WTC11 (cell line): Measurements from ENCODE around the gene TMEM119. TPM values are rescaled to one million over a fixed set of nuclear protein-coding genes. Genes with fewer than 3 reads are reported as not detected.

Source experiments
- ATAC-seq: fragments of 200-7000 bp; cut with Tn5 transposase; 2 replicates; pipeline ENCODE4 v1.10.0; 2021; ENCODE audit warnings: mild to moderate bottlenecking, moderate library complexity
- CTCF ChIA-PET: fragments of 300-600 bp; sonication (Branson Sonifier 250); formaldehyde crosslinking; loops from one replicate; lab custom pipeline; 2021; ENCODE audit warnings: antibody characterized with exemption; lab: Charles Lee
- POLR2A ChIA-PET: fragments of 350-600 bp; sonication (Branson Sonifier 250); formaldehyde crosslinking; loops from one replicate; lab custom pipeline; 2021; ENCODE audit warnings: antibody characterized with exemption; lab: Charles Lee
- DNase-seq: peaks from one replicate; pipeline ENCODE4 v3.0.0; 2021; ENCODE audit warnings: low spot score
- H3K27ac Mint-ChIP-seq: 2 replicates; pipeline ENCODE4 v1.8.0; 2021; ENCODE audit warnings: mixed read lengths
- H3K27me3 Mint-ChIP-seq: 2 replicates; pipeline ENCODE4 v1.8.0; 2021; ENCODE audit warnings: low read depth, mild to moderate bottlenecking, moderate library complexity, mixed read lengths
- H3K36me3 Mint-ChIP-seq: 2 replicates; pipeline ENCODE4 v1.8.0; 2021; ENCODE audit warnings: mixed read lengths
- H3K4me1 Mint-ChIP-seq: 2 replicates; pipeline ENCODE4 v1.8.0; 2022; ENCODE audit warnings: mixed read lengths
- H3K4me3 Mint-ChIP-seq: 2 replicates; pipeline ENCODE4 v1.8.0; 2021; ENCODE audit warnings: mild to moderate bottlenecking, moderate library complexity, mixed read lengths
- H3K9me3 Mint-ChIP-seq: 2 replicates; pipeline ENCODE4 v1.8.0; 2021; ENCODE audit warnings: mixed read lengths
- ATF6 ChIP-seq: sonication (generic); formaldehyde crosslinking; IDR thresholded peaks from 2 replicates; pipeline ENCODE4 v1.8.1; 2023; ENCODE audit warnings: mild to moderate bottlenecking, missing genetic modification reagents
- CDX4 ChIP-seq: fragments of 250-450 bp; sonication (Bioruptor Pico); IDR thresholded peaks from 2 replicates; pipeline ENCODE4 v1.9.0; 2021; ENCODE audit warnings: moderate library complexity, mild to moderate bottlenecking, inconsistent platforms, borderline replicate concordance
- CREM ChIP-seq: sonication (generic); formaldehyde crosslinking; IDR thresholded peaks from 2 replicates; pipeline ENCODE4 v1.8.1; 2022; ENCODE audit warnings: mild to moderate bottlenecking, missing genetic modification reagents, moderate library complexity
- EMX1 ChIP-seq: fragments of 250-450 bp; sonication (Bioruptor Pico); IDR thresholded peaks from 2 replicates; pipeline ENCODE4 v1.8.0; 2021; ENCODE audit warnings: mild to moderate bottlenecking
- FOXJ3 ChIP-seq: sonication (generic); formaldehyde crosslinking; IDR thresholded peaks from 2 replicates; pipeline ENCODE4 v1.9.0; 2021; ENCODE audit warnings: missing genetic modification reagents, mild to moderate bottlenecking, borderline replicate concordance
- FOXP4 ChIP-seq: sonication (generic); formaldehyde crosslinking; IDR thresholded peaks from 2 replicates; pipeline ENCODE4 v1.8.0; 2022; ENCODE audit warnings: mild to moderate bottlenecking, missing genetic modification reagents
- GRHL2 ChIP-seq: fragments of 250-450 bp; sonication (Bioruptor Pico); IDR thresholded peaks from 2 replicates; pipeline ENCODE4 v1.8.0; 2022; ENCODE audit warnings: mild to moderate bottlenecking, moderate library complexity; ENCODE audit not compliant: insufficient replicate concordance, severe bottlenecking
- GTF2I ChIP-seq: fragments of 250-450 bp; sonication (Bioruptor Pico); conservative IDR thresholded peaks from 2 replicates; pipeline ENCODE4 v1.4.0; 2021; ENCODE audit warnings: mild to moderate bottlenecking
- MAX ChIP-seq: sonication (generic); formaldehyde crosslinking; IDR thresholded peaks from 2 replicates; pipeline ENCODE4 v1.8.0; 2022; ENCODE audit warnings: mild to moderate bottlenecking, missing genetic modification reagents
- PRDM15 ChIP-seq: sonication (generic); formaldehyde crosslinking; IDR thresholded peaks from 2 replicates; pipeline ENCODE4 v1.8.0; 2022; ENCODE audit warnings: missing genetic modification reagents
- SOX15 ChIP-seq: fragments of 250-450 bp; sonication (Bioruptor Pico); IDR thresholded peaks from 2 replicates; pipeline ENCODE4 v1.9.0; 2021; ENCODE audit warnings: mild to moderate bottlenecking
- TEAD4 ChIP-seq: sonication (generic); formaldehyde crosslinking; IDR thresholded peaks from 2 replicates; pipeline ENCODE4 v1.8.0; 2022; ENCODE audit warnings: mild to moderate bottlenecking, missing genetic modification reagents
- ZNF219 ChIP-seq: sonication (generic); formaldehyde crosslinking; IDR thresholded peaks from 2 replicates; pipeline ENCODE4 v1.8.0; 2023; ENCODE audit warnings: missing genetic modification reagents, mild to moderate bottlenecking, borderline replicate concordance
- ZNF416 ChIP-seq: fragments of 250-450 bp; sonication (Bioruptor Pico); IDR thresholded peaks from 2 replicates; pipeline ENCODE4 v1.9.0; 2021; ENCODE audit warnings: mild to moderate bottlenecking, inconsistent platforms
- ZNF671 ChIP-seq: fragments of 250-450 bp; sonication (Bioruptor Pico); IDR thresholded peaks from 2 replicates; pipeline ENCODE4 v1.8.0; 2021; ENCODE audit warnings: mild to moderate bottlenecking
- ZSCAN18 ChIP-seq: fragments of 250-450 bp; sonication (Bioruptor Pico); IDR thresholded peaks from 2 replicates; pipeline ENCODE4 v2.1.2; 2022; ENCODE audit warnings: mild to moderate bottlenecking, moderate library complexity
- total RNA-seq: library from RNA; stranded (reverse); gene quantifications from 3 replicates; pipeline ENCODE4 v1.2.3, GENCODE V29; 2021

Gene TMEM119
- total RNA-seq, 1 experiment from 2014 or later, result 0.20 TPM

- ATAC-seq (no peak), DNase-seq (no peak)
- Mint-ChIP-seq H3K27ac (no peak overlapping the region), H3K36me3 (no peaks in the 10 kb centered on the region), H3K4me3 (no peak overlapping the region), H3K9me3 (peaks cover 14% of the 10 kb centered on the region), H3K4me1 (no peaks in the 10 kb centered on the region), H3K27me3 (no peaks in the 10 kb centered on the region)
- ChIA-PET POLR2A (interaction anchor here (0.6 kb wide), 1 partner anchor 691 kb away, joined by 6 read pairs; no protein-coding TSS in a partner anchor), CTCF (interaction anchor here (0.6 kb wide), 1 partner anchor 35 kb away, joined by 3 read pairs; no protein-coding TSS in a partner anchor)
- TF ChIP-seq FOXP4 (no peak), GRHL2 (no peak), GTF2I (no peak), TEAD4 (CRISPR knock-in tag) (no peak), CDX4 (no peak), CREM (no peak)
These were observed 14.7 kb downstream of the TMEM119 start for GRCh38 chr12:108582978-108583770.

GRCh38 chr12:108582509-108582908, 15.4 kb downstream of the TMEM119 start:
- no peaks in the 10 kb centered on the region for H3K4me1 Mint-ChIP-seq
- ChIA-PET POLR2A (no interaction called here), CTCF (interaction anchor here (0.7 kb wide), 1 partner anchor 30 kb away, joined by 4 read pairs; no protein-coding TSS in a partner anchor)
- no peaks in the 10 kb centered on the region for H3K27me3 Mint-ChIP-seq
- TF ChIP-seq ZNF671 (CRISPR knock-in tag) (no peak), FOXP4 (no peak), SOX15 (CRISPR knock-in tag) (no peak), ZSCAN18 (CRISPR knock-in tag) (no peak), ZNF219 (CRISPR knock-in tag) (no peak), FOXJ3 (no peak), MAX (no peak), EMX1 (CRISPR knock-in tag) (no peak)
- DNase-seq (no peak), ATAC-seq (no peak)
- no peak overlapping the region for H3K27ac Mint-ChIP-seq
- H3K36me3 Mint-ChIP-seq, result no peaks in the 10 kb centered on the region
- no peak overlapping the region for H3K4me3 Mint-ChIP-seq
- peaks cover 20% of the 10 kb centered on the region for H3K9me3 Mint-ChIP-seq

- no peak overlapping the region for H3K27ac Mint-ChIP-seq
- TF ChIP-seq PRDM15 (no peak), ATF6 (CRISPR knock-in tag) (no peak), ZNF416 (CRISPR knock-in tag) (no peak)
These were observed 16.3 kb downstream of the TMEM119 start for GRCh38 chr12:108581311-108582227.

More at GRCh38 chr12:108581311-108582227, 16.3 kb downstream of the TMEM119 start:
- DNase-seq (no peak), ATAC-seq (no peak)
- H3K9me3 Mint-ChIP-seq, result peaks cover 23% of the 10 kb centered on the region
- no peaks in the 10 kb centered on the region for H3K36me3 Mint-ChIP-seq
- no peaks in the 10 kb centered on the region for H3K27me3 Mint-ChIP-seq
- no peaks in the 10 kb centered on the region for H3K4me1 Mint-ChIP-seq
- H3K4me3 Mint-ChIP-seq, result no peak overlapping the region
- ChIA-PET POLR2A (no interaction called here), CTCF (interaction anchor here (0.7 kb wide), 1 partner anchor 31 kb away, joined by 4 read pairs; no protein-coding TSS in a partner anchor)
